DOHH2 (cell line): ENCODE results near the gene MEOX1.

Experiments used
- H3F3A ChIP-seq: fragments of 200-600 bp; sonication (generic), shearing (Covaris generic); 2 replicates; pipeline ENCODE4 v1.6.0; 2016; ENCODE audit warnings: antibody characterized with exemption, mild to moderate bottlenecking; ENCODE audit not compliant: control insufficient read depth, insufficient read depth
- H3K27ac ChIP-seq: fragments of 200-600 bp; sonication (generic); 2 replicates; pipeline ENCODE4 v1.5.1; 2014; ENCODE audit warnings: low read depth, mild to moderate bottlenecking, low read length, moderate library complexity
- H3K27me3 ChIP-seq: fragments of 200-600 bp; sonication (generic); 2 replicates; pipeline ENCODE4 v1.6.1; 2014; ENCODE audit warnings: mild to moderate bottlenecking, low read length, mixed read lengths; ENCODE audit not compliant: control insufficient read depth
- H3K36me3 ChIP-seq: fragments of 200-600 bp; sonication (generic); 2 replicates; pipeline ENCODE4 v1.6.1; 2014; ENCODE audit warnings: mild to moderate bottlenecking, low read length, moderate library complexity, mixed read lengths; ENCODE audit not compliant: control insufficient read depth
- H3K4me1 ChIP-seq: fragments of 200-600 bp; sonication (generic); 2 replicates; pipeline ENCODE4 v1.6.1; 2014; ENCODE audit warnings: mild to moderate bottlenecking, low read length, mixed read lengths; ENCODE audit not compliant: control insufficient read depth
- H3K4me2 ChIP-seq: fragments of 200-600 bp; sonication (generic); 2 replicates; pipeline ENCODE4 v1.6.0; 2014; ENCODE audit warnings: mild to moderate bottlenecking, low read length, moderate library complexity
- H3K4me3 ChIP-seq: fragments of 200-600 bp; sonication (generic); 2 replicates; pipeline ENCODE4 v1.5.1; 2014; ENCODE audit warnings: mild to moderate bottlenecking, low read length, mixed read lengths
- H3K79me2 ChIP-seq: fragments of 200-600 bp; sonication (generic); 2 replicates; pipeline ENCODE4 v1.6.1; 2014; ENCODE audit warnings: mild to moderate bottlenecking, low read length, mixed read lengths; ENCODE audit not compliant: control insufficient read depth
- H3K9me2 ChIP-seq: fragments of 200-600 bp; sonication (generic); replicated peaks from 2 replicates; pipeline ENCODE4 v1.6.1; 2014; ENCODE audit warnings: mild to moderate bottlenecking, low read length, mixed read lengths; ENCODE audit not compliant: control insufficient read depth
- H3K9me3 ChIP-seq: fragments of 200-600 bp; sonication (generic); 2 replicates; pipeline ENCODE4 v1.6.1; 2014; ENCODE audit warnings: antibody characterized with exemption, low read length, mixed read lengths; ENCODE audit not compliant: control insufficient read depth, insufficient read depth
- H4K20me1 ChIP-seq: fragments of 200-600 bp; sonication (generic); 2 replicates; pipeline ENCODE4 v1.6.0; 2014; ENCODE audit warnings: low read depth, mild to moderate bottlenecking, antibody characterized with exemption, low read length, moderate library complexity; ENCODE audit not compliant: control insufficient read depth, insufficient read depth
- EZH2phosphoT487 ChIP-seq: fragments of 200-600 bp; sonication (generic); IDR thresholded peaks from 2 replicates; pipeline ENCODE4 v1.6.1; 2017; ENCODE audit warnings: borderline replicate concordance, mild to moderate bottlenecking, antibody characterized with exemption, low read length, moderate library complexity, mixed read lengths
- TF ChIP-seq, protein P1 (sequence below): fragments of 200-600 bp; sonication (generic); IDR thresholded peaks from one replicate; pipeline ENCODE4 v1.5.1; 2014; ENCODE audit warnings: antibody characterized with exemption, mild to moderate bottlenecking, low read depth, low read length; ENCODE audit not compliant: poor library complexity, severe bottlenecking

Gene MEOX1

DNA sequence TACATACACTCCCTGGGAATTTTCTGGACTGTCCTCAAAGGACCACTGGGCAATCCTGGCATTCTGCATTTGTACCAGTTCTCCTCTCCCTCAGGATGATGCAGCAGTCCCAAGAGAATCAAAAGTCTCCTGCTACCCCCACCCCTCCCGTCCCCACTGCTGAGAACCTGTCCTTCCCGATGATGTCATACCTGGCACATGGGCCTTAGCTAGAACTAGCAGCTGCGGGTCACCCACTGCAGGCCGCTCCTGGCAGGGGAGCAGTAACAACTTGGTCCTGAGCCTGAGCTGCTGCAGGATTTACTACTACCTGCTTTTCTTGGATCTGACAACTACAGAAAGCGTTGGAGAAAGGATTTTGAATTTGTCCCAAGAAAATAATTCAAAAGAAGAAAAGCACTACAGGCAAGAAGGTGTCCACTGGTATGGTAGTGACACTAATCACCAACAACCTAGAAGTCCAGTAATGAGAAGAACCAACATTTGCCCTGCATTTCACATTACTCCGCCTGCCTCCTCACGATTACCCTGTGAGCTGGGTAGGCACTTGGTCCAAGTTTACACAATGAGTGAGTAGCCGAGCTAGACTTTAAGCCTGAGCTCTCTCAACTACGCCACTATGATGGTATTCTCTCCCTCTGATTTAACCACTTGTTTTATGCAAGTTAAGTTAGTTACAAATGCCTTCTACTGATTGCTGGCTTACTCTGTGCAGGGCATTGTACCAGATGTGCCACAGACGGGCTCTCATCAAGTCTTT, 60.3 kb downstream of the MEOX1 start:
- no peaks in the 10 kb centered on the region for H3K9me3 ChIP-seq
- H3K4me3 ChIP-seq = no peak overlapping the region
- no peak for TF ChIP-seq EZH2phosphoT487
- TF ChIP-seq, protein P1, sequence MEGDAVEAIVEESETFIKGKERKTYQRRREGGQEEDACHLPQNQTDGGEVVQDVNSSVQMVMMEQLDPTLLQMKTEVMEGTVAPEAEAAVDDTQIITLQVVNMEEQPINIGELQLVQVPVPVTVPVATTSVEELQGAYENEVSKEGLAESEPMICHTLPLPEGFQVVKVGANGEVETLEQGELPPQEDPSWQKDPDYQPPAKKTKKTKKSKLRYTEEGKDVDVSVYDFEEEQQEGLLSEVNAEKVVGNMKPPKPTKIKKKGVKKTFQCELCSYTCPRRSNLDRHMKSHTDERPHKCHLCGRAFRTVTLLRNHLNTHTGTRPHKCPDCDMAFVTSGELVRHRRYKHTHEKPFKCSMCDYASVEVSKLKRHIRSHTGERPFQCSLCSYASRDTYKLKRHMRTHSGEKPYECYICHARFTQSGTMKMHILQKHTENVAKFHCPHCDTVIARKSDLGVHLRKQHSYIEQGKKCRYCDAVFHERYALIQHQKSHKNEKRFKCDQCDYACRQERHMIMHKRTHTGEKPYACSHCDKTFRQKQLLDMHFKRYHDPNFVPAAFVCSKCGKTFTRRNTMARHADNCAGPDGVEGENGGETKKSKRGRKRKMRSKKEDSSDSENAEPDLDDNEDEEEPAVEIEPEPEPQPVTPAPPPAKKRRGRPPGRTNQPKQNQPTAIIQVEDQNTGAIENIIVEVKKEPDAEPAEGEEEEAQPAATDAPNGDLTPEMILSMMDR = no peak
- peaks cover 2% of the 10 kb centered on the region; the same call in 1 of the 2 replicates for H3K27me3 ChIP-seq
- H3K9me2 ChIP-seq = no peaks in the 10 kb centered on the region
- no peaks in the 10 kb centered on the region for H4K20me1 ChIP-seq
- no peaks in the 10 kb centered on the region for H3K79me2 ChIP-seq
- no peak overlapping the region for H3K27ac ChIP-seq
- H3K4me2 ChIP-seq = no peak overlapping the region
- H3F3A ChIP-seq = no peaks in the 10 kb centered on the region
- no peaks in the 10 kb centered on the region for H3K36me3 ChIP-seq
- no peaks in the 10 kb centered on the region for H3K4me1 ChIP-seq

DNA sequence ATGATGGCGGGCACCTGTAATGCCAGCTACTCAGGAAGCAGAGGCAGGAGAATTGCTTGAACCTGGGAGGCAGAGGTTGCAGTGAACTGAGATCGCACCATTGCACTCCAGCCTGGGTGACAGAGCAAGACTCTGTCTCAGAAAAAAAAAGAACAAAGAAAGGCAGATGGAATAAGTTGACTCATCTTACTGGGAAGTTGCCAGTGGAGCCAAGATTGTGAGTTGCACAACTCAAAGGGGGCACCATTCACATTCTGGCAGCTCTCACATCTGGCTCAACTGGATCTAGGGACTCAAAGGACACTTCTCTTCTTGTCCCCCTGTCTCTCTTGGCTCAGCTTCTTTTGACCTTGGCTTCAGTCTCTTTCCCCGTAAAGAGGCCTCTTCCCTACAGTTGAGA, 61.9 kb downstream of the MEOX1 start:
- Histone ChIP-seq H3K4me1 (no peaks in the 10 kb centered on the region), H3F3A (no peaks in the 10 kb centered on the region), H3K4me2 (no peak overlapping the region), H3K27me3 (peaks cover 2% of the 10 kb centered on the region; the same call in 1 of the 2 replicates), H3K79me2 (no peaks in the 10 kb centered on the region), H3K9me2 (no peaks in the 10 kb centered on the region), H3K4me3 (no peak overlapping the region), H3K9me3 (no peaks in the 10 kb centered on the region), H4K20me1 (no peaks in the 10 kb centered on the region), H3K27ac (no peak overlapping the region), H3K36me3 (no peaks in the 10 kb centered on the region)
- no peak for TF ChIP-seq EZH2phosphoT487
- TF ChIP-seq, protein P1 = no peak

DNA sequence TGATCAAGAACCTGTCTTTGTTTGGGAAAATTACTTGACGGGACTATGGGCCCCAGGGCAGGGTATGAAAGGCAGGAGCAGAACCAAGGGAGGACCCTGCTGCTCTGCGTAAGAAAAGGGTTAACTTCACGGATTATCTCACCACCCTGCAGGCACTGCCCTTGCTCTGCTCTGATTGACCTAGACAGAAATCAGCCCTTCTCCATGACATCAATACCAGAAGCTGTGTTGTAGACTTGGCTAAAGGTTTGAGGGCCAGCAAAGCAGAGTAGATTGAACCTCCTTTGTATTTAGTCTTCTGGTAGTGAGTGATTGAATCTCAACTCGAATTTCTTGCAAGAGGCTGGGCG, 62.7 kb downstream of the MEOX1 start:
- Histone ChIP-seq H3K4me2 (no peak overlapping the region), H3F3A (no peaks in the 10 kb centered on the region), H3K27me3 (peaks cover 2% of the 10 kb centered on the region; the same call in 1 of the 2 replicates), H4K20me1 (no peaks in the 10 kb centered on the region), H3K79me2 (no peaks in the 10 kb centered on the region), H3K9me3 (no peaks in the 10 kb centered on the region), H3K36me3 (no peaks in the 10 kb centered on the region), H3K9me2 (no peaks in the 10 kb centered on the region), H3K27ac (no peak overlapping the region), H3K4me3 (no peak overlapping the region), H3K4me1 (no peaks in the 10 kb centered on the region)
- TF ChIP-seq EZH2phosphoT487 = no peak
- TF ChIP-seq, protein P1 = no peak
